Karpas-422 (cell line): ENCODE measurements around the gene NDUFB7. TPM values are rescaled to one million over a fixed set of nuclear protein-coding genes. Genes with fewer than 3 reads are reported as not detected.
"Not testable (repeated sequence)": the region's sequence is repeated elsewhere in the genome, so short reads cannot be mapped to it uniquely, and the experiment has no call there.

Experiments
- DNase-seq: peaks from one replicate; pipeline ENCODE4 v3.0.0-alpha.2; 2015
- H2AFZ ChIP-seq: fragments of 200-600 bp; sonication (generic); 2 replicates; pipeline ENCODE4 v1.6.1; 2014; ENCODE audit warnings: antibody characterized with exemption, low read length, mixed read lengths
- H3K27ac ChIP-seq: fragments of 200-600 bp; sonication (generic); 2 replicates; pipeline ENCODE4 v1.5.1; 2014; ENCODE audit warnings: mild to moderate bottlenecking, low read length, moderate library complexity
- H3K27me3 ChIP-seq: fragments of 200-600 bp; sonication (generic); 2 replicates; pipeline ENCODE4 v1.6.1; 2014; ENCODE audit warnings: low read length, mixed read lengths
- H3K36me3 ChIP-seq: fragments of 200-600 bp; sonication (generic); 2 replicates; pipeline ENCODE4 v1.6.1; 2014; ENCODE audit warnings: low read length, mixed read lengths; ENCODE audit not compliant: insufficient read depth
- H3K4me1 ChIP-seq: fragments of 200-600 bp; sonication (generic); 2 replicates; pipeline ENCODE4 v1.6.1; 2014; ENCODE audit warnings: mild to moderate bottlenecking, low read length, mixed read lengths
- H3K4me2 ChIP-seq: fragments of 200-600 bp; sonication (generic); 2 replicates; pipeline ENCODE4 v1.6.1; 2014; ENCODE audit warnings: low read length, low read depth, mild to moderate bottlenecking; ENCODE audit not compliant: poor library complexity, severe bottlenecking
- H3K4me3 ChIP-seq: fragments of 200-600 bp; sonication (generic); 2 replicates; pipeline ENCODE4 v1.5.1; 2014; ENCODE audit warnings: mild to moderate bottlenecking, antibody characterized with exemption, low read length, mixed read lengths
- H3K79me2 ChIP-seq: fragments of 200-600 bp; sonication (generic); 2 replicates; pipeline ENCODE4 v1.6.1; 2014; ENCODE audit warnings: mild to moderate bottlenecking, low read length, mixed read lengths
- H3K9ac ChIP-seq: fragments of 200-600 bp; sonication (generic); 2 replicates; pipeline ENCODE4 v1.6.0; 2014; ENCODE audit warnings: low read length
- H3K9me2 ChIP-seq: fragments of 200-600 bp; sonication (generic), shearing (Covaris generic); replicated peaks from 2 replicates; pipeline ENCODE4 v1.6.0; 2014; ENCODE audit warnings: mild to moderate bottlenecking, low read length, moderate library complexity; ENCODE audit not compliant: insufficient read depth
- H3K9me3 ChIP-seq: fragments of 300-700, 200-600 bp; sonication (generic); 2 replicates; pipeline ENCODE4 v1.6.1; 2014; ENCODE audit warnings: low read length, mixed read lengths
- H4K20me1 ChIP-seq: fragments of 200-600 bp; sonication (generic); 2 replicates; pipeline ENCODE4 v1.6.1; 2014; ENCODE audit warnings: mild to moderate bottlenecking, antibody characterized with exemption, low read length, low read depth; ENCODE audit not compliant: insufficient read depth
- total RNA-seq: library from RNA; depleted of rRNA; stranded (reverse); fragments of >200 nt; shearing (Covaris generic); gene quantifications from 2 replicates; pipeline ENCODE4 v1.2.3, GENCODE V29; 2014; ENCODE audit warnings: low replicate concordance; rRNA removed

Gene NDUFB7
- total RNA-seq: 230 and 370 TPM in 2 replicates

DNA sequence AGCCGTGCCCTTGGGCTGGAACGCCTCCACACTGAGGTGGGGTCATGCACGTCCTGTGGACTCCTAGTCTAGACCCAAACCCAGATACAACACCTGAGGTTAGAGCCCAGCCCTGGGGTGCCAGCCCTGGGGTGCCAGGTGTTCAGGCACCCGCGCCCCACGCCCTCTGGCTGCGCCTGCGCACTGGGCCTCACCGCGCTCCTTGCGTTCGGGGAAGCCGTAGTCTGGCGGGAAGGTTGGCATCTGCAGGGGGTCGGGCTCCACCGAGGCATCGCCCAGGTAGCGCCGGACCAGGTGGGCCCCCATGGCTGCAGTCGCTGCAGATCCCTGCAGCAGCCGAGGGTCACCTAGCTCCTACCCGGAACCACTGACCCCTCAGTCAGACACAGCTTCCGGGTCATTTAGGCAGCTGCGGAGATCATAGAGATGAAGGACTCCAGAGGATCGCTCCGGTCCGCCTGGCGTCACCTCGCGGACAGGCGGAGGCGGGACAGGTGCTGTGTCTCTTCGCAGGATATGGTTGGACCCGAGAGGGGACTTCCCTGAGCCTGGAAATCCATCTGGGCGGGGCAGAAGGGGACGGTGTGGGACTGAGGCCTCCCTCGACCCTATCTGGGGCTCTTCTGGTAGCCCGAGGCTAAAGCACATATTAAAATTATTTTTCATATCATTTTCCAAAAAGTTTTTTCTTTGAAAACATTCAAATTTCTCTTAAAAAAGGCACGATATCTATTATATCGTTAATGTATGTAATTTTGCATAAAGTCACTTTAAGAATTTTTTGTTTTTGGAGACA is at the start of gene NDUFB7:
Gene NDUFB7 (minus strand): TSS at position 372 of the 796 bp plus-strand sequence. CDS start 66 bp downstream, at position 306.
- Histone ChIP-seq H3K27me3 (no peaks in the 10 kb centered on the region), H3K9me3 (no peaks in the 10 kb centered on the region), H4K20me1 (no peaks in the 10 kb centered on the region), H3K9me2 (no peaks in the 10 kb centered on the region), H3K9ac (peak within 1 kb of the TSS; percentile 85), H3K4me2 (peak within 1 kb of the TSS; percentile 78), H2AFZ (peak within 1 kb of the TSS; percentile 33; the same call in 1 of the 2 replicates), H3K4me1 (peaks cover 25% of the 10 kb centered on the region), H3K36me3 (no peaks in the 10 kb centered on the region), H3K79me2 (peaks cover 27% of the 10 kb centered on the region), H3K27ac (no peak within 1 kb of the TSS), H3K4me3 (peak within 1 kb of the TSS; percentile 87)
- DNase-seq: peak; percentile 96

DNA sequence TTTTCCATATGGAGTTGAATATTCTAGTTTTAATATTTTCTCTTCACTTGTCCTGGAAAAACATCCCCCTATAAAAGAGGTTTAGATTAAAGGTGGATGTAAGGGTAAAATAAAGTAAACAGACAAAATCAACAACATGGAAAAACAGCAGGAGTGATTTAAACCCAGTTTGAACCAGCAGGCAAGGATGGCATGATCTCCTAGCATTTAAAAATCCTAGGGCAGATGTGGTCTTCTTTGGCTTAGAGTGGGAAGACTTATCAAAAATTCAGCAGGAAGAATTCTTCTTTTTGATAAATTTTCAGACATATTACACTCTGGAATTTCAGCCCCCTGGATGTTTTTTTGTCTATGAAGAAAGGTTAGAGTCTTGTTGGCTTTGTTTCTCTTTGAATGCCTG is 47.5 kb upstream of the NDUFB7 start:
- 0 out of 2 replicates have a peak, but pooled peaks cover 2% of the 10 kb centered on the region for H3K27me3 ChIP-seq
- H3K9ac ChIP-seq: no peak overlapping the region
- DNase-seq: no peak
- no peak overlapping the region for H3K4me2 ChIP-seq
- H4K20me1 ChIP-seq: no peaks in the 10 kb centered on the region
- H3K4me1 ChIP-seq: 0 out of 2 replicates have a peak, but pooled peaks cover under 1% of the 10 kb centered on the region
- no peak overlapping the region for H3K4me3 ChIP-seq
- H3K36me3 ChIP-seq: no peaks in the 10 kb centered on the region
- H3K27ac ChIP-seq: no peak overlapping the region
- H2AFZ ChIP-seq: no peak overlapping the region
- no peaks in the 10 kb centered on the region for H3K9me2 ChIP-seq
- H3K9me3 ChIP-seq: peaks cover 10% of the 10 kb centered on the region
- H3K79me2 ChIP-seq: no peaks in the 10 kb centered on the region

DNA sequence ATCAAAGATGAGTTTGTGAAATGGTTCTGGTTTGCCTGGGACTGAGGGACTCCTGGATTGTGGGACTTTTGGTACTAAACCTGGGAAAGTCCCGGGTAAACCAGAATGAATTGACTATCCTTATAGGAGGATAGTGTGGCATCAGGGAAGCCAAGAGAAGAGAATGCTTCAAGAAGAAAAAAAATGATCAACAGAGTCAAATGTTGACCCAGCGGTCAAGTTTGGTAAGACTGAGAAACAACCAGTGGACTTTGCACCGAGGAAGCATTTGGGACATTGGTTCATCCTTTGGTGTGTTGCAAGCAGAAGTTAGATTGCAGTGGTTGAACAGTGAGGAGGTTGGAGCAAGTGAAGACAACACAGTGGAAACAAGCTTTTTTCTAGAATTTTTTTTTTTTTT is 44.5 kb upstream of the NDUFB7 start:
- Histone ChIP-seq H2AFZ (no peak overlapping the region), H3K79me2 (no peaks in the 10 kb centered on the region), H3K9me3 (peaks cover 10% of the 10 kb centered on the region), H3K27me3 (0 out of 2 replicates have a peak, but pooled peaks cover 2% of the 10 kb centered on the region), H3K9me2 (no peaks in the 10 kb centered on the region), H3K4me2 (no peak overlapping the region), H3K36me3 (no peaks in the 10 kb centered on the region), H3K9ac (no peak overlapping the region), H3K4me3 (no peak overlapping the region), H3K4me1 (peaks cover 16% of the 10 kb centered on the region), H4K20me1 (no peaks in the 10 kb centered on the region), H3K27ac (no peak overlapping the region)
- DNase-seq: no peak

DNA sequence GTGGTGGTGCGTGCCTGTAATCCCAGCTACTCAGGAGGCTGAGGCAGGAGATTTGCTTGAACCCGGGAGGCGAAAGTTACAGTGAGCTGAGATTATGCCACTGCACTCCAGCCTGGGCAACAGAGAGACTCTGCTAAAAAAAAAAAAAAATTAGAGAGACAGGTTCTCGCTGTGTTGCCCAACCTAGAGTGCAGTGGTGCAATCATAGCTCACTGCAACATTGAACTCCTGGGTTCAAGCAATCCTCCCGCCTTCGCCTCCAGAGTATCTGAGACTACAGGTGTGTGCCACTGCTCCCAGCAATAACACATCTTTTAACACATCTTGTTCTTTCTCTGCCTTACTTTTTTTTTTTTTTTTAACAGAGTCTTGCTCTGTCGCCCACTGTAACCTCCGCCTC is 43.8 kb upstream of the NDUFB7 start:
- Histone ChIP-seq H3K9ac (no peak overlapping the region), H3K9me3 (peaks cover 10% of the 10 kb centered on the region), H3K4me3 (no peak overlapping the region), H4K20me1 (no peaks in the 10 kb centered on the region), H3K4me2 (no peak overlapping the region), H3K9me2 (no peaks in the 10 kb centered on the region), H2AFZ (no peak overlapping the region), H3K36me3 (no peaks in the 10 kb centered on the region), H3K79me2 (no peaks in the 10 kb centered on the region), H3K4me1 (peaks cover 16% of the 10 kb centered on the region), H3K27ac (no peak overlapping the region), H3K27me3 (0 out of 2 replicates have a peak, but pooled peaks cover 2% of the 10 kb centered on the region)
- DNase-seq: no peak

DNA sequence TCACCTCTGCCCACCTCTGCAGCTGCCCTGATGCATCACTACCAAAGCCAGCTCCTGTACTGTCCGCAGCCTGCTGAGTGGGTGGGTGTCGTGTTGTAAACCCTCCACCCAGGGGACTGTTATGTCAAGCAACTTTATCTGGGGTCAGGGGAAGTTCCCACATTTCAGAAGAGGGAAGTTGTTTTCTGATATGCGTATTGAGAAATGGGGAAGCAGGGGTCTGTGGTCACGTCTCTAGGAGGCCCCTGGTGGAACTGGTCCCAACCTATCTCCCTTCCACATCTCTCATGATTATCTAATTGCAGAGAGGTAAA is 42.2 kb upstream of the NDUFB7 start:
- H3K4me2 ChIP-seq: peak overlapping the region; percentile 13
- H3K36me3 ChIP-seq: no peaks in the 10 kb centered on the region
- no peaks in the 10 kb centered on the region for H3K79me2 ChIP-seq
- H3K27ac ChIP-seq: no peak overlapping the region
- no peaks in the 10 kb centered on the region for H3K9me2 ChIP-seq
- no peak overlapping the region for H3K4me3 ChIP-seq
- no peaks in the 10 kb centered on the region for H3K9me3 ChIP-seq
- DNase-seq: peak; percentile 43
- H4K20me1 ChIP-seq: no peaks in the 10 kb centered on the region
- H3K27me3 ChIP-seq: no peaks in the 10 kb centered on the region
- no peak overlapping the region for H3K9ac ChIP-seq
- no peak overlapping the region for H2AFZ ChIP-seq
- H3K4me1 ChIP-seq: peaks cover 16% of the 10 kb centered on the region

DNA sequence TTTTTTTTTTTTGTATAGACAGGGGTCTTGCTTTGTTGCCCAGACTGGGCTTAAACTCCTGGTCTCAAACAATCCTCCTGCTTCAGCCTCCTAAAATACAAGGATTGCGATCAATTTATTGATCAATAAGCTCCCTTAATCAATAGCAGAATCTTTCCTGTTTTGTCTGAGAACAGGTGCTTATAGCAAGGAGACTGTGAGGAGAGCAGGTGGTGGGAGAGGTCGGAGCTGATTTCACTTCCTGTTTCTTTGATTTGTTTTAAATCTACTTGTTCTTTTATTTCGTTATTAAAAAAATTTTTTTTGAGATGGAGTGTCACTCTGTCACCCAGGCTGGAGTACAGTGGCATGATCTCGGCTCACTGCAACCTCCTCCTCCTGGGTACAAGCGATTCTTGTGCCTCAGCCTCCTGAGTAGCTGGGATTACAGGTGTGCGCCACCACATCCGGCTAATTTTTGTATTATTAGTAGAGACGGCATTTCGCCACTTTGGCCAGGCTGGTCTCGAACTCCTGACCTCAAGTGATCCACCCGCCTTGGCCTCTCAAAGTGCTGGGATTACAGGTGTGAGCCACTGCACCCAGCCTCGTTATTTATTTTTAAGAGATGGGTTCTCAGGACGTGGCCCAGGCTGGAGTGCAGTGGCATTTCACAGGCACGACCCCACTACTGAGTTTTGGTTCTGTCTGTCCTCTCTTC is 41.7 kb upstream of the NDUFB7 start:
- peak overlapping the region; percentile 13 for H3K4me2 ChIP-seq
- H2AFZ ChIP-seq, H3K9ac ChIP-seq: not testable (repeated sequence)

DNA sequence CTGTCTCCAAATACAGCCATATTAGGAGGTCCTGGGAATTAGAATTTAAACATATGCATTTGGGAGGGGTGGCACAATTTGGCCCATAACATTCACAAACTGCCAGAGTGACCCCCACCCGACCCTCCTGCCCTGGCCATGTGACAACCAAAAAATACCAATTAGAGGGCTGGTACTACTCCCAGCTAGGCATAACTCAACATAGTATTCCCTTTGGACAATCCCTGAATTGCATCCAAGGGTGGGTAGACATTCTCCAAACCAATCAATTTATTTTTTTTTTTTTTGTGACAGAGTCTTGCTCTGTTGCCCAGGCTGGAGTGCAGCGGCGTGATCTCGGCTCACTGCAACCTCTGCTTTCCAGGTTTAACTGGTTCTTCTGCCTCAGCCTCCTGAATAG is 40.8 kb upstream of the NDUFB7 start:
- Histone ChIP-seq H3K9me3 (no peaks in the 10 kb centered on the region), H3K36me3 (no peaks in the 10 kb centered on the region), H3K4me1 (peaks cover 16% of the 10 kb centered on the region), H3K79me2 (no peaks in the 10 kb centered on the region), H3K4me2 (no peak overlapping the region), H4K20me1 (no peaks in the 10 kb centered on the region), H3K27ac (no peak overlapping the region), H2AFZ (no peak overlapping the region), H3K9me2 (no peaks in the 10 kb centered on the region), H3K9ac (no peak overlapping the region), H3K4me3 (no peak overlapping the region), H3K27me3 (no peaks in the 10 kb centered on the region)
- DNase-seq: no peak

More for the DNA sequence above, 41.7 kb upstream of the NDUFB7 start:
- H3K4me3 ChIP-seq, H3K9me3 ChIP-seq, H3K27me3 ChIP-seq, H4K20me1 ChIP-seq, H3K9me2 ChIP-seq, H3K36me3 ChIP-seq, H3K79me2 ChIP-seq, H3K27ac ChIP-seq: not testable (repeated sequence)
- peak; percentile 66 for DNase-seq
- peaks cover 16% of the 10 kb centered on the region for H3K4me1 ChIP-seq

DNA sequence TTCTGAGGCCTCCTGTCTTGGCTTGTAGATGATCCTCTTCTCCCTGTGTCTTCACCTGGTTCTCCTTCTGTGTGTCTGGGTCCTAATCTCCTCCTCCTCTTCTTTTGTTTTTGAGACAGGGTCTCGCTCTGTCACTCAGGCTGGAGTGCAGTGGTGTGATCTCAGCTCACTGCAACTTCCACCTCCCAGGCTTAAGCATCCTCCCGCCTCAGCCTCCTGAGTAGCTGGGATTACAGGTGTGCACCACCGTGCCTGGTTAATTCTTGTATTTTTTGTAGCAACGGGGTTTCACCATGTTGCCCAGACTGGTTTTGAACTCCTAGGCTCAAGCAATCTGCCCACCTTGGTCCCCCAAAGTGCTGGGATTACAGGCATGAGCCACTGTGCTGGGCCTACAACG is 40.4 kb upstream of the NDUFB7 start:
- not testable (repeated sequence) for H3K9me2 ChIP-seq, H3K9me3 ChIP-seq, H3K36me3 ChIP-seq, H2AFZ ChIP-seq, H4K20me1 ChIP-seq, H3K27me3 ChIP-seq, H3K4me3 ChIP-seq, DNase-seq, H3K4me2 ChIP-seq, H3K79me2 ChIP-seq, H3K27ac ChIP-seq, H3K9ac ChIP-seq
- peaks cover 16% of the 10 kb centered on the region for H3K4me1 ChIP-seq
